Activated T-helper 1 cell treated with Interleukin-2 at 50 U/mL for 16 hours (primary cell): Measurements from ENCODE around the gene CEBPZ.
"Not testable (repeated sequence)": the region's sequence is repeated elsewhere in the genome, so short reads cannot be mapped to it uniquely, and the experiment has no call there.

Experiments used
- DNase-seq: peaks from one replicate; pipeline ENCODE4 v3.0.0-alpha.2; 2020; ENCODE audit warnings: low read depth

The CEBPZ gene

DNA sequence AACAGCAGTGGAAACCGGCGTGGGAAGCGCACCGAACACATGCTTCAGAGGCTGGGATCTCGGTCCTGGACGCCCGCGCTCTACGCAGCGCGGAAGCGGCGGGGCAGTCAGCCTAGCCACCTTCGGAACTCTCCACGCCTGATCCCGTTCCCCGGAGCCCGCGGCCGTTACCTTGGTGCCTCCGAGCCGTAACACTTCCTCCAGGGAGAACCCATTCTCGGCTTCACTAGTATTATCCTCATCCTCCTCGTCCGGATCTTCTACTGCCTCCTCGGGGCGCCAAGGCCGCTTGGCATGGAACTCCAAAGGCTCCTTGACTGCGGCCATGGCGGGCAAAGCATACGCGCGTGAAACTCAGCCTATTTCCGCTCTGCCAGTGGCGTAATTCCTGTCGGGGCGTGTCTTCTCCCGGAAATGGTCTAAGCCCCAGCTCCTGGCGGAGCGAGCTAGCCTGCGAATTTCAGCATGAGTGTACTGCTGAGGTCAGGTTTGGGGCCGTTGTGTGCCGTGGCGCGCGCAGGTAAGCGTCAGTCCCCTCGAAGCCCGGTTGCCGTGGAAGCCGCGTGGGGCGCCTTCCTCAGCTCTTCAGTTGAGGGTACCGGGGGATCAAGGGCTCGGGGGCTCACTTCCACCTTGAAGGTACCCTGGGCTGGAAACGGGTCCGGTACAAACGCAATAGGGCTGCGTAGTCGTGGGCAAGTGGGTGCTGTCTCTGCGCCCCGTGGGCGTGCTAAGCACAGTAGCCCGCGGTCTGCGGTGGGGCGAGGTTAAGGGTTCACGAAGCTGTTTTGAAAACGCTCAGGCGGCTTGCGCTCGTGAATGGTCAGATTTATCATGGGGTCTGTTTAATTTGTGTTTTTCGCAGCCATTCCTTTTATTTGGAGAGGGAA, at the start of gene CEBPZ, which contains the start of gene NDUFAF7:
CEBPZ (minus strand) TSS at position 356 of the 890 bp plus-strand sequence; CDS start at position 327, 29 bp downstream.
NDUFAF7 (plus strand) TSS at position 418 of the 890 bp plus-strand sequence; CDS start at position 466, 48 bp downstream.
- peak; percentile 79 for DNase-seq

- no peak for DNase-seq
These were observed 44.9 kb upstream of the CEBPZ start for GRCh38 chr2:37276291-37276690.

GRCh38 chr2:37274359-37274965, 43.1 kb upstream of the CEBPZ start:
- DNase-seq: no peak

DNA sequence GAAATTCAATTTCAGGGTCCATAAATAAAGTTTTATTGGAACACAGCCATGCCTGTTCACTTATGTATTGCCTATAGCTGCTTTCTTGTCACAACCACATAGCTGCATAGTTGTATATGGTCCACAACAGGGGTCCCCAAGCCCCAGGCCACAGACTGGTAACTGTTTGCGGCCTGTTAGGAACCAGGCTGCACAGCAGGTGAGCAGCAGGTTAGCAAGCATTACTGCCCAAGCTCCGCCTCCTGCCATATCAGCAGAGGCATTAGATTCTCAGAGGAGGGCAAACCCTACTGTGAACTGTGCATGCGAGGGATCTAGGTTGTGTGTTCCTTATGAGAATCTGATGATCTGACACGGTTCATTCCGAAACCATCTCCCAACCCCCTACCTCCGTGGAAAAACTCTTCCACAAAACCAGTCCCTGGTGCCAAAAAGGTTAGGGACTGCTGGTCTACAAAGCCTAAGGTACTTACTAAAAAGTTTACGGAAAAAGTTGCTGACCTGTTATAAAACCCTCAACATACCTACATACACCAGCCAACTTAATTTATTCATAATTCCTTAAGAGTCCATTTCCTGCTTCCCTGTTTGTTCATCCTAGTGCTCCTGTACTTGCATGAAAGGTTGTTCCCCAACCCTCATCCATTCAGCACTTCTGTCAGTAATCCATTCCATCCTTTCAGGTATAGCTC, 40.1 kb upstream of the CEBPZ start:
- no peak for DNase-seq

- DNase-seq: no peak
These were observed 36.7 kb upstream of the CEBPZ start for GRCh38 chr2:37268111-37268510.

GRCh38 chr2:37267685-37268084, 36.3 kb upstream of the CEBPZ start:
- DNase-seq: no peak

DNA sequence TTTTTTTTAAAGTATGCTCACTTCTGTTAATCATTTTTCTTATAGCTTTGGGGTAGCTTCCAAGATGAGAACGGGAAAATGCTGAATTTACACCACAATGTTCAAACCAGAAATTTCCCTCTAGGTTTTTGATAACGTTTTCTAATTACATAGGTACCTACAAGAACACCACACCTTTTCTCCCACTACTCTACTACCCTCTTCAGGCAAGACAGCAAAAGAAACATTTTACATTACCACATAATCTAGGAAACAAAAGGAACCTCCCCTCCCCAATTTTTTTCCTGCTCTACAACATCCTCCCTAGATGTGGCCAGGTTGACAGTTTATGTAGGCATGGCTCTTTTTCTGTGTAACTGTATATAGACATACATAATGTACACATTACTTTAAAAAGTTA, 32.4 kb upstream of the CEBPZ start:
- DNase-seq: no peak

DNA sequence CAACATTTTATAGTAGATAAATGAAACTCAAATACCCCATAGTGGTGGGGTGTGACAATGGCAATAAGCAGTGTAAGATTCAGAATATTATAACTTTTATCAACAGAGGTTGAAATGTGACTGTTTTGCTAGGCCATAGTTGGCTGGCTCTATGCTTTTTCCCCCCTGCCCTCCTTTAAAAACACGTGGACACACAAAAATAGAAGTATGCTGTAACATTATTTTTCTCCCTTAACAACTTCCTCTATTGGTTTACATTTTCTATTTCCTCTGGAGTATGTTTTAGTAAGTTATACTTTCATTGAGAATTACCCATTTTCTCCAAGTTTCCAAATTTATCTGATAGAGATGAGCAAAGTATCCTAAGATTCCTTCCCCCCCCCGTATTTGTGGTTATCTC, 31.1 kb upstream of the CEBPZ start:
- DNase-seq: no peak

- no peak for DNase-seq
These were observed 19.7 kb upstream of the CEBPZ start for GRCh38 chr2:37250869-37251740.

DNA sequence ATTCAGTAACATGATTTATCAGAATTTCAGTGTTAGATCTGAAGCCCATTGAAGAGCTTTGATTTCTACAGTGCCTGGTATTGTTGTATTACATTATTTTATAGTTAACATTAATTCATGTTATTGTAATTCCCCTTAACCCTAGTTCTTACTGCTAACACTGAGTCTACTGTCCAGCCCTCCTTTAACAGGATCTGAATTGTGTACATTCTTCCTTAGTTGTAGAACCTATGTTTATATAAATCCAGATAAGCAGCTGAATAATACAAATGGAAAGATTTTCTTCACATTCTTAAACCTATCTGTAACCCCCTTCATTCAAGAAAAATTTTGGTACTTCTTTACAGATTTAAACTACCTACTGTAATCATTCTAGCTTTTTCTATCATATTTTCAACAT, 14.8 kb upstream of the CEBPZ start:
- DNase-seq: no peak

GRCh38 chr2:37244755-37245154, 13.4 kb upstream of the CEBPZ start:
- DNase-seq: no peak

GRCh38 chr2:37244017-37244416, 12.6 kb upstream of the CEBPZ start:
- no peak for DNase-seq

DNA sequence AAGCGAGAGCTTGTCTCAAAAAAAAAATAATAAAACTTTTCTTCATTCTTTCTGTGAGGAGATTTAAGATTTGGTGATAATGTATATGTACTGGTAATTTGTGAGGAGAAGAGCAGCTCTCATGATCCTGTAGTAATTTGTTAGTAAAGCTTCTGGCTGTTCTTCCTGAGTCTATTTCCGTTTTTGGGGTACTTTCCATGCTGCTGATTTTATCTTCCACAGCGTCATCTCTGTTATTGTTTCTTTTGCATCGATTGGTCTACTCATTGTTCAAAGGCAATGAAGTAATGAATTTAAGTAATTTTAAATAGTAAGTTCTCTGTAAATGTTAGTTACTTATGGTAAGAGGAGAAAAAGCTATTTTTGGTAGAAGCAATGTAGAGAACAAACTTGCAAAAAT, 12.0 kb upstream of the CEBPZ start:
- DNase-seq: no peak

- no peak for DNase-seq
These were observed 936 bp upstream of the CEBPZ start for GRCh38 chr2:37232131-37232933.

GRCh38 chr2:37230581-37230980, 815 bp downstream of the CEBPZ start:
- DNase-seq: no peak

GRCh38 chr2:37228788-37229187, 2.6 kb downstream of the CEBPZ start:
- DNase-seq: no peak

GRCh38 chr2:37226863-37227262, 4.5 kb downstream of the CEBPZ start:
- DNase-seq: no peak

DNA sequence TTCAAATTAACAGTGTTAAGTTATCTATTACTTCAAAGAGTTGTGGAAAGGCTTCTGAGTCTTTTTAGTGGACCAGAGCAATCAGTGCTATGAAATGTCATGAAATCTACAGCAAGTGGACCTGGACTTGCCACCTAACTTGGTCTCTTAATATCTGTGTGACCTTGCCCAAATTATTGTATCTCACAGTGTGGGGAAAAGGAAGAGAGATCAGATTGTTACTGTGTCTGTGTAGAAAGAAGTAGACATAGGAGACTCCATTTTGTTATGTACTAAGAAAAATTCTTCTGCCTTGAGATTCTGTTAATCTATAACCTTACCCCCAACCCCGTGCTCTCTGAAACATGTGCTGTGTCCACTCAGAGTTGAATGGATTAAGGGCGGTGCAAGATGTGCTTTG, 6.3 kb downstream of the CEBPZ start:
- DNase-seq: not testable (repeated sequence)

GRCh38 chr2:37224063-37224462, 7.3 kb downstream of the CEBPZ start:
- no peak for DNase-seq

DNA sequence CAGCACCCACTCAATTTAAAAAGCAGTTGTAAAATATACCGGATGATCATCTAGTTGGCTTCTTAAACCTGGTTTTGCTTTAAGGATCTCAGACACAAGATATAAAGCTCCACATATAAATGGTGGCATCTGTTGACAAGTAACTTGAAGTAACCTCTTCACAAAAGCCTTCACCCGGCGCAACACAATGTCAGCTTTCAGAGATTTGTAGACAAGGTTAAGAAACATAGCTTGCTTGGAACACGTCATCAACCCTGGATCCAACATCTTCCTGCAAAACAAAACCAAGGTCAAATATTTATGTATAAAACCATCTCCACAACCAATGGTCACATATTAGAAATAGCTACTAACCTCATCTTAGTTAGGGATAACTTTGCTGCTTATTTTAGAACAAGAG, 8.3 kb downstream of the CEBPZ start:
- DNase-seq: no peak

- no peak for DNase-seq
These were observed 12.3 kb downstream of the CEBPZ start for GRCh38 chr2:37219046-37219445.
